SK-N-SH (cell line): ENCODE measurements around the gene KIDINS220. TPM values are rescaled to one million over a fixed set of nuclear protein-coding genes. Genes with fewer than 3 reads are reported as not detected.

Experiments
- CTCF ChIA-PET: fragments of 300-600, 350-600 bp; formaldehyde crosslinking; extraction: SDS; loops from one replicate; lab custom pipeline; 2021; lab: Yijun Ruan, JAX
- POLR2A ChIA-PET: fragments of 350-600 bp; sonication (Branson Sonifier 250); formaldehyde crosslinking; extraction: SDS; loops from one replicate; lab custom pipeline; 2020; ENCODE audit warnings: antibody characterized with exemption, inconsistent platforms; lab: Yijun Ruan, JAX
- DNase-seq: peaks from one replicate; pipeline ENCODE4 v3.0.0; 2012
- H2AFZ ChIP-seq: fragments of 200-600 bp; sonication (generic); 2 replicates; pipeline ENCODE4 v1.8.1; 2016; ENCODE audit warnings: antibody characterized with exemption, mild to moderate bottlenecking, low read depth
- H3F3A ChIP-seq: fragments of 200-600 bp; sonication (generic); replicated peaks from 2 replicates; pipeline ENCODE3; 2016; ENCODE audit warnings: antibody characterized with exemption, mild to moderate bottlenecking; ENCODE audit not compliant: insufficient read depth
- H3K27ac ChIP-seq, 2 experiments: fragments of 200-500 bp in 1 of 2; fragments of 200-600 bp in 1 of 2; sonication (Bioruptor generic) in 1 of 2; sonication (generic), shearing (Covaris generic) in 1 of 2; 2 replicates each; pipeline versions ENCODE4 v1.5.1 to v1.6.1; 2014 to 2016; ENCODE audit warnings: low read depth in 2 of 2, inconsistent platforms in 1 of 2, low read length in 1 of 2, mild to moderate bottlenecking in 1 of 2, mixed read lengths in 1 of 2
- H3K27me3 ChIP-seq: fragments of 200-600 bp; sonication (generic), shearing (Covaris generic); 2 replicates; pipeline ENCODE4 v1.6.1; 2016; ENCODE audit warnings: mixed run types; ENCODE audit not compliant: insufficient read depth
- H3K36me3 ChIP-seq, 2 experiments: fragments of 200-500 bp in 1 of 2; fragments of 200-600 bp in 1 of 2; sonication (Bioruptor generic) in 1 of 2; sonication (generic) in 1 of 2; replicated peaks in 1 of 2; 2 replicates each; pipeline versions ENCODE3 to v1.5.1; 2014 to 2016; ENCODE audit warnings: low read length in 1 of 2, mild to moderate bottlenecking in 1 of 2; ENCODE audit not compliant: insufficient read depth in 2 of 2, control insufficient read depth in 1 of 2
- H3K4me1 ChIP-seq, 2 experiments: fragments of 200-500 bp in 1 of 2; fragments of 200-600 bp in 1 of 2; sonication (Bioruptor generic) in 1 of 2; sonication (generic), shearing (Covaris generic) in 1 of 2; 2 replicates each; pipeline versions ENCODE4 v1.5.1 to v1.6.1; 2014 to 2016; ENCODE audit warnings: low read depth in 1 of 2, low read length in 1 of 2, mixed run types in 1 of 2; ENCODE audit not compliant: insufficient read depth in 2 of 2, control insufficient read depth in 1 of 2
- H3K4me2 ChIP-seq: fragments of 200-600 bp; sonication (generic), shearing (Covaris generic); 2 replicates; pipeline ENCODE4 v1.6.1; 2017; ENCODE audit warnings: mixed run types
- H3K4me3 ChIP-seq, 2 experiments: fragments of 200-500 bp in 1 of 2; fragments of 200-600 bp in 1 of 2; sonication (Bioruptor generic) in 1 of 2; sonication (generic), shearing (Covaris generic) in 1 of 2; 2 replicates each; pipeline versions ENCODE4 v1.5.1 to v1.8.1; 2014 to 2016; ENCODE audit warnings: low read depth in 2 of 2, inconsistent platforms in 1 of 2, low read length in 1 of 2, mild to moderate bottlenecking in 1 of 2, mixed read lengths in 1 of 2, moderate library complexity in 1 of 2
- H3K79me2 ChIP-seq: fragments of 200-600 bp; sonication (generic); 2 replicates; pipeline ENCODE4 v1.8.1; 2017; ENCODE audit warnings: mild to moderate bottlenecking; ENCODE audit not compliant: insufficient read depth
- H3K9ac ChIP-seq: fragments of 200-600 bp; sonication (generic); 2 replicates; pipeline ENCODE4 v1.6.1; 2017; ENCODE audit warnings: mixed run types
- H3K9me2 ChIP-seq: fragments of 200-600 bp; sonication (generic); 2 replicates; pipeline ENCODE4 v1.6.1; 2017; ENCODE audit warnings: mixed run types
- H3K9me3 ChIP-seq: fragments of 200-600 bp; sonication (generic); 2 replicates; pipeline ENCODE4 v1.6.1; 2017; ENCODE audit warnings: mixed run types, mild to moderate bottlenecking, moderate library complexity
- H4K20me1 ChIP-seq: fragments of 200-600 bp; sonication (generic); 2 replicates; pipeline ENCODE4 v1.6.1; 2017; ENCODE audit warnings: mild to moderate bottlenecking, mixed run types; ENCODE audit not compliant: insufficient read depth
- ELF1 ChIP-seq: IDR thresholded peaks from 2 replicates; pipeline ENCODE4 v1.4.0; 2012
- EP300 ChIP-seq, 2 experiments: IDR thresholded peaks; 2 replicates each; pipeline versions ENCODE4 v1.4.0 to v1.6.1; 2012; ENCODE audit warnings: borderline replicate concordance in 1 of 2, low read depth in 1 of 2, low read length in 1 of 2
- FOSL2 ChIP-seq: IDR thresholded peaks from 2 replicates; pipeline ENCODE4 v1.4.0; 2012; ENCODE audit warnings: low read depth, mild to moderate bottlenecking, moderate library complexity, borderline replicate concordance
- GATA2 ChIP-seq: sonication (generic); formaldehyde crosslinking; IDR thresholded peaks from 2 replicates; pipeline ENCODE4 v1.5.0; 2020; ENCODE audit warnings: mild to moderate bottlenecking, missing genetic modification reagents
- JUND ChIP-seq: IDR thresholded peaks from 2 replicates; pipeline ENCODE4 v1.4.0; 2012
- MEF2A ChIP-seq: IDR thresholded peaks from 2 replicates; pipeline ENCODE4 v1.4.0; 2012; ENCODE audit warnings: low read depth, borderline replicate concordance
- RAD21 ChIP-seq: IDR thresholded peaks from 2 replicates; pipeline ENCODE4 v1.6.1; 2012; ENCODE audit warnings: mild to moderate bottlenecking, low read length
- RXRA ChIP-seq: IDR thresholded peaks from 2 replicates; pipeline ENCODE4 v1.4.0; 2012; ENCODE audit warnings: low read depth, mild to moderate bottlenecking, borderline replicate concordance
- SIN3A ChIP-seq: IDR thresholded peaks from 2 replicates; pipeline ENCODE4 v1.6.1; 2012; ENCODE audit warnings: low read depth, mild to moderate bottlenecking, low read length, moderate library complexity, borderline replicate concordance
- SMC3 ChIP-seq: IDR thresholded peaks from 2 replicates; pipeline ENCODE4 v1.6.1; 2012; ENCODE audit warnings: low read depth, low read length, improper control_type of control experiment
- TAF1 ChIP-seq: IDR thresholded peaks from 2 replicates; pipeline ENCODE4 v1.6.1; 2012; ENCODE audit warnings: low read depth, mild to moderate bottlenecking, low read length, moderate library complexity, borderline replicate concordance
- TEAD4 ChIP-seq: IDR thresholded peaks from 2 replicates; pipeline ENCODE4 v1.4.0; 2012; ENCODE audit warnings: mild to moderate bottlenecking, borderline replicate concordance; ENCODE audit not compliant: insufficient read depth
- WGBS: methylation state at CpG from one replicate; pipeline ENCODE4 v1.1.6; 2017; ENCODE audit warnings: low lambda C conversion rate; 5-methylcytosine and 5-hydroxymethylcytosine counted together
- polyA plus RNA-seq, 3 experiments: library from polyadenylated mRNA; depleted of rRNA; stranded (reverse); fragments of >200 nt; gene quantifications; 2 replicates each; pipeline ENCODE4 v1.2.3, GENCODE V29; 2012
- TF ChIP-seq, protein P1 (sequence below): IDR thresholded peaks from 2 replicates; pipeline ENCODE4 v1.4.0; 2012; ENCODE audit warnings: low read depth, borderline replicate concordance
- TF ChIP-seq, protein P2 (sequence below): IDR thresholded peaks from 2 replicates; pipeline ENCODE4 v1.6.1; 2012; ENCODE audit warnings: mild to moderate bottlenecking, low read depth, low read length, moderate library complexity

KIDINS220 gene
- polyA plus RNA-seq, 1 of the 3 experiments (the other 2 are of a cell fraction): 18.2 TPM

DNA sequence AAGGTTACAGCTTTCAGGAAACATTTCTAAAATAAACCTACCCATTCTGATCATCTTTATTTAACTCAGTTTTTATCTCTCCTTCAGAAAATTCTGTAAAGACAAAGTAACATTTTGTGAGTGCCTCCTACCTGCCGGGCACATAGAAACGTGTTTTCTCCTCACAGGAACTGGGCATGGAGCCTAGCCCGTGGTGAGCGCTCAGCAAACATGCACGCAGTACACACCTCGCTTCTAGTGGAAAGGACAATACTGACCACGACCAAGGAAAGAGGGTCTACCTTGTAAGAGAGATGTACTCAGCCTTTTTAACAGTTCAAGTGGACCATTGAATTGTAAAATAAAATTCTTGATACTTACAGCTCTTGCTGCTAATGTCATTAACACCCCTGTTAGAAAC lies 24.8 kb upstream of the KIDINS220 start:
- TF ChIP-seq MEF2A (no peak), RXRA (no peak), EP300 (IDR thresholded peaks at IDR 0.05; ENCODE audit: borderline replicate concordance in 1 of 2, low read depth in 1 of 2, low read length in 1 of 2) (no peak), SIN3A (no peak), ELF1 (no peak), JUND (no peak), TAF1 (no peak), RAD21 (no peak), TEAD4 (no peak), GATA2 (CRISPR knock-in tag) (no peak), FOSL2 (no peak), SMC3 (no peak)
- TF ChIP-seq, protein P1, sequence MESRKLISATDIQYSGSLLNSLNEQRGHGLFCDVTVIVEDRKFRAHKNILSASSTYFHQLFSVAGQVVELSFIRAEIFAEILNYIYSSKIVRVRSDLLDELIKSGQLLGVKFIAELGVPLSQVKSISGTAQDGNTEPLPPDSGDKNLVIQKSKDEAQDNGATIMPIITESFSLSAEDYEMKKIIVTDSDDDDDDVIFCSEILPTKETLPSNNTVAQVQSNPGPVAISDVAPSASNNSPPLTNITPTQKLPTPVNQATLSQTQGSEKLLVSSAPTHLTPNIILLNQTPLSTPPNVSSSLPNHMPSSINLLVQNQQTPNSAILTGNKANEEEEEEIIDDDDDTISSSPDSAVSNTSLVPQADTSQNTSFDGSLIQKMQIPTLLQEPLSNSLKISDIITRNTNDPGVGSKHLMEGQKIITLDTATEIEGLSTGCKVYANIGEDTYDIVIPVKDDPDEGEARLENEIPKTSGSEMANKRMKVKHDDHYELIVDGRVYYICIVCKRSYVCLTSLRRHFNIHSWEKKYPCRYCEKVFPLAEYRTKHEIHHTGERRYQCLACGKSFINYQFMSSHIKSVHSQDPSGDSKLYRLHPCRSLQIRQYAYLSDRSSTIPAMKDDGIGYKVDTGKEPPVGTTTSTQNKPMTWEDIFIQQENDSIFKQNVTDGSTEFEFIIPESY: no peak
- TF ChIP-seq, protein P2, sequence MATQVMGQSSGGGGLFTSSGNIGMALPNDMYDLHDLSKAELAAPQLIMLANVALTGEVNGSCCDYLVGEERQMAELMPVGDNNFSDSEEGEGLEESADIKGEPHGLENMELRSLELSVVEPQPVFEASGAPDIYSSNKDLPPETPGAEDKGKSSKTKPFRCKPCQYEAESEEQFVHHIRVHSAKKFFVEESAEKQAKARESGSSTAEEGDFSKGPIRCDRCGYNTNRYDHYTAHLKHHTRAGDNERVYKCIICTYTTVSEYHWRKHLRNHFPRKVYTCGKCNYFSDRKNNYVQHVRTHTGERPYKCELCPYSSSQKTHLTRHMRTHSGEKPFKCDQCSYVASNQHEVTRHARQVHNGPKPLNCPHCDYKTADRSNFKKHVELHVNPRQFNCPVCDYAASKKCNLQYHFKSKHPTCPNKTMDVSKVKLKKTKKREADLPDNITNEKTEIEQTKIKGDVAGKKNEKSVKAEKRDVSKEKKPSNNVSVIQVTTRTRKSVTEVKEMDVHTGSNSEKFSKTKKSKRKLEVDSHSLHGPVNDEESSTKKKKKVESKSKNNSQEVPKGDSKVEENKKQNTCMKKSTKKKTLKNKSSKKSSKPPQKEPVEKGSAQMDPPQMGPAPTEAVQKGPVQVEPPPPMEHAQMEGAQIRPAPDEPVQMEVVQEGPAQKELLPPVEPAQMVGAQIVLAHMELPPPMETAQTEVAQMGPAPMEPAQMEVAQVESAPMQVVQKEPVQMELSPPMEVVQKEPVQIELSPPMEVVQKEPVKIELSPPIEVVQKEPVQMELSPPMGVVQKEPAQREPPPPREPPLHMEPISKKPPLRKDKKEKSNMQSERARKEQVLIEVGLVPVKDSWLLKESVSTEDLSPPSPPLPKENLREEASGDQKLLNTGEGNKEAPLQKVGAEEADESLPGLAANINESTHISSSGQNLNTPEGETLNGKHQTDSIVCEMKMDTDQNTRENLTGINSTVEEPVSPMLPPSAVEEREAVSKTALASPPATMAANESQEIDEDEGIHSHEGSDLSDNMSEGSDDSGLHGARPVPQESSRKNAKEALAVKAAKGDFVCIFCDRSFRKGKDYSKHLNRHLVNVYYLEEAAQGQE: no peak
- no peak overlapping the region for H3K27ac ChIP-seq
- H2AFZ ChIP-seq: no peak overlapping the region
- CTCF ChIA-PET: interaction anchor here (0.8 to 3.9 kb wide), 4 partner anchors 11 to 281 kb away, joined by 3 to 20 read pairs (median 6); no protein-coding TSS in a partner anchor
- no peaks in the 10 kb centered on the region; a peak in 2 of 4 replicates for H3K4me1 ChIP-seq
- H3K79me2 ChIP-seq: no peaks in the 10 kb centered on the region
- H3K9ac ChIP-seq: no peak overlapping the region
- H3K36me3 ChIP-seq: peaks cover 33 to 46% of the 10 kb centered on the region in 2 experiments
- no peak for DNase-seq
- H3K27me3 ChIP-seq: no peaks in the 10 kb centered on the region
- no peaks in the 10 kb centered on the region for H3F3A ChIP-seq
- H3K9me3 ChIP-seq: no peaks in the 10 kb centered on the region
- no peak overlapping the region for H3K4me2 ChIP-seq
- H3K4me3 ChIP-seq: no peak overlapping the region
- H4K20me1 ChIP-seq: no peaks in the 10 kb centered on the region
- POLR2A ChIA-PET: no interaction called here
- no peaks in the 10 kb centered on the region for H3K9me2 ChIP-seq
- 93% methylated on average over 7 of the region's 7 CpGs for WGBS
